CD4-positive, alpha-beta memory T cell (primary cell): ENCODE measurements around the gene GSTCD. TPM values are rescaled to one million over a fixed set of nuclear protein-coding genes. Genes with fewer than 3 reads are reported as not detected.
"Not testable (repeated sequence)": the region's sequence is repeated elsewhere in the genome, so short reads cannot be mapped to it uniquely, and the experiment has no call there.

Experiments
- CTCF ChIA-PET: fragments of 350-600 bp; sonication (Branson Sonifier 250); formaldehyde crosslinking; loops from one replicate; lab custom pipeline; 2021; ENCODE audit warnings: inconsistent platforms; ENCODE audit not compliant: partially characterized antibody; lab: Charles Lee
- POLR2A ChIA-PET: fragments of 350-600 bp; sonication (Branson Sonifier 250); formaldehyde crosslinking; loops from one replicate; lab custom pipeline; 2021; ENCODE audit not compliant: partially characterized antibody; lab: Charles Lee
- DNase-seq, 5 donors: peaks; one replicate each; pipeline versions ENCODE4 v3.0.0 to v3.0.0-alpha.2; 2020 to 2022; ENCODE audit warnings: mixed read lengths in 1 of 5
- H3K27ac ChIP-seq: one replicate; pipeline ENCODE4 v1.7.0; 2013; ENCODE audit warnings: low read depth, low read length
- H3K27me3 ChIP-seq: 2 replicates; pipeline ENCODE4 v1.7.0; 2013; ENCODE audit warnings: mild to moderate bottlenecking, low read length, moderate library complexity; ENCODE audit not compliant: insufficient read depth
- H3K36me3 ChIP-seq: 2 replicates; pipeline ENCODE4 v1.7.0; 2013; ENCODE audit warnings: mild to moderate bottlenecking, low read length, moderate library complexity; ENCODE audit not compliant: insufficient read depth
- H3K4me1 ChIP-seq: 2 replicates; pipeline ENCODE4 v1.7.0; 2013; ENCODE audit warnings: mild to moderate bottlenecking, low read length, moderate library complexity; ENCODE audit not compliant: insufficient read depth
- H3K4me3 ChIP-seq, 2 donors: one replicate each; pipeline ENCODE4 v1.7.0; 2013; ENCODE audit warnings: low read length in 2 of 2, mild to moderate bottlenecking in 1 of 2
- H3K9me3 ChIP-seq, 2 donors: one replicate each; pipeline ENCODE4 v1.7.0; 2013; ENCODE audit warnings: low read length in 2 of 2, control low read depth in 1 of 2; ENCODE audit not compliant: control insufficient read depth in 1 of 2
- H3K27ac Mint-ChIP-seq, 7 donors: one replicate each; pipeline ENCODE4 v1.8.0; 2020 to 2021; ENCODE audit warnings: mixed read lengths in 7 of 7, mild to moderate bottlenecking in 6 of 7, inconsistent platforms in 3 of 7, moderate library complexity in 3 of 7
- H3K27me3 Mint-ChIP-seq, 2 donors: one replicate each; pipeline ENCODE4 v1.8.0; 2020 to 2021; ENCODE audit warnings: mixed read lengths in 2 of 2
- H3K36me3 Mint-ChIP-seq, 2 donors: one replicate each; pipeline ENCODE4 v1.8.0; 2020 to 2021; ENCODE audit warnings: mixed read lengths in 2 of 2, inconsistent platforms in 1 of 2, mild to moderate bottlenecking in 1 of 2
- H3K4me1 Mint-ChIP-seq, 4 donors: one replicate each; pipeline ENCODE4 v1.8.0; 2020 to 2021; ENCODE audit warnings: mixed read lengths in 4 of 4, mild to moderate bottlenecking in 1 of 4
- H3K4me3 Mint-ChIP-seq, 8 donors: one replicate each; pipeline ENCODE4 v1.8.0; 2020 to 2021; ENCODE audit warnings: mixed read lengths in 8 of 8, mild to moderate bottlenecking in 7 of 8, moderate library complexity in 6 of 8, inconsistent platforms in 3 of 8
- H3K9me3 Mint-ChIP-seq, 8 donors: one replicate each; pipeline ENCODE4 v1.8.0; 2020 to 2021; ENCODE audit warnings: mixed read lengths in 8 of 8, mild to moderate bottlenecking in 5 of 8, inconsistent platforms in 3 of 8, moderate library complexity in 1 of 8
- intact Hi-C: fragments of 100-400 bp; cut with micrococcal nuclease; formaldehyde crosslinking; loops from one replicate; pipeline ENCODE4 v1.15.1; 2023
- polyA plus RNA-seq, 2 donors: library from polyadenylated mRNA; unstranded; fragments of 300-500 nt; fragmentation: Illumina TruSeq; gene quantifications; one replicate each; pipeline ENCODE4 v1.2.3, GENCODE V29; 2021
- total RNA-seq, 2 experiments: library from RNA; stranded (reverse); gene quantifications; one replicate each; pipeline ENCODE4 v1.2.3, GENCODE V29; 2021

GSTCD gene
- total and polyA plus RNA-seq, 4 experiments from 2014 or later, result 0.64 to 5.0 (median 3.8) TPM

GRCh38 chr4:105714932-105715331 is 6.3 kb downstream of the GSTCD start:
- intact Hi-C loops, result loop anchor here (1.0 kb wide), 2 partner anchors 194 to 574 kb away; no protein-coding TSS in a partner anchor
- no peak overlapping the region for H3K27ac Mint-ChIP-seq
- ChIA-PET CTCF (interaction anchor here (0.9 to 1.1 kb wide), 5 partner anchors 8 to 575 kb away, joined by 3 to 5 read pairs (median 3); no protein-coding TSS in a partner anchor), POLR2A (no interaction called here)
- no peak overlapping the region for H3K4me3 ChIP-seq
- peaks cover 4% of the 10 kb centered on the region for H3K4me1 ChIP-seq
- H3K27me3 ChIP-seq, result no peaks in the 10 kb centered on the region
- no peak overlapping the region for H3K4me3 Mint-ChIP-seq
- no peaks in the 10 kb centered on the region for H3K9me3 ChIP-seq
- no peaks in the 10 kb centered on the region for H3K27me3 Mint-ChIP-seq
- H3K36me3 Mint-ChIP-seq, result peaks cover 0 to under 1% of the 10 kb centered on the region in 2 donors
- H3K27ac ChIP-seq, result no peak overlapping the region
- no peaks in the 10 kb centered on the region for H3K9me3 Mint-ChIP-seq
- peaks cover 0 to 2% (median 1%) of the 10 kb centered on the region in 4 donors for H3K4me1 Mint-ChIP-seq
- H3K36me3 ChIP-seq, result no peaks in the 10 kb centered on the region
- no peak for DNase-seq

GRCh38 chr4:105715692-105716278 is 7.2 kb downstream of the GSTCD start:
- DNase-seq, result peak in 4 of 5 donors; percentile 17 to 19 (median 18)
- H3K4me3 ChIP-seq, result no peak overlapping the region
- H3K36me3 Mint-ChIP-seq, result peaks cover 0 to 6% of the 10 kb centered on the region in 2 donors
- H3K9me3 ChIP-seq, result no peaks in the 10 kb centered on the region
- H3K9me3 Mint-ChIP-seq, result no peaks in the 10 kb centered on the region
- no peaks in the 10 kb centered on the region for H3K36me3 ChIP-seq
- H3K27me3 ChIP-seq, result no peaks in the 10 kb centered on the region
- H3K27me3 Mint-ChIP-seq, result no peaks in the 10 kb centered on the region
- peaks cover 4% of the 10 kb centered on the region for H3K4me1 ChIP-seq
- H3K4me3 Mint-ChIP-seq, result peak overlapping the region in 1 of 8 donors; percentile 26
- CTCF ChIA-PET, result interaction anchor here (0.9 to 1.1 kb wide), 4 partner anchors 9 to 575 kb away, joined by 3 to 5 read pairs (median 3); no protein-coding TSS in a partner anchor
- H3K27ac Mint-ChIP-seq, result peak overlapping the region in 1 of 7 donors; percentile 80
- H3K27ac ChIP-seq, result no peak overlapping the region
- peaks cover 0 to 2% (median 1%) of the 10 kb centered on the region in 4 donors for H3K4me1 Mint-ChIP-seq
- POLR2A ChIA-PET, result no interaction called here
- intact Hi-C loops, result loop anchor here (1.0 kb wide), 2 partner anchors 194 to 574 kb away; no protein-coding TSS in a partner anchor

GRCh38 chr4:105719204-105719603 is 10.6 kb downstream of the GSTCD start:
- intact Hi-C loops, result no loop called here
- Histone ChIP-seq H3K27ac (no peak overlapping the region), H3K27me3 (no peaks in the 10 kb centered on the region), H3K9me3 (no peaks in the 10 kb centered on the region), H3K4me3 (no peak overlapping the region), H3K4me1 (peaks cover 4% of the 10 kb centered on the region), H3K36me3 (no peaks in the 10 kb centered on the region)
- H3K4me1 Mint-ChIP-seq, result peaks cover 0 to 2% (median 1%) of the 10 kb centered on the region in 4 donors
- H3K9me3 Mint-ChIP-seq, result no peaks in the 10 kb centered on the region
- no peaks in the 10 kb centered on the region for H3K27me3 Mint-ChIP-seq
- H3K36me3 Mint-ChIP-seq, result peaks cover 1 to 6% of the 10 kb centered on the region in 2 donors
- no peak overlapping the region for H3K4me3 Mint-ChIP-seq
- ChIA-PET POLR2A (interaction anchor here (1.4 kb wide), 1 partner anchor 11 kb away, joined by 3 read pairs; the partner anchor contains the start of genes GSTCD and INTS12), CTCF (interaction anchor here (0.9 to 1.5 kb wide), 2 partner anchors 9 to 11 kb away, joined by 3 to 4 read pairs; partner anchors contain the start of genes GSTCD and INTS12)
- peak overlapping the region in 1 of 7 donors; percentile 2 for H3K27ac Mint-ChIP-seq
- no peak for DNase-seq

GRCh38 chr4:105725623-105726022 is 17.0 kb downstream of the GSTCD start:
- ChIA-PET POLR2A (no interaction called here), CTCF (no interaction called here)
- Histone ChIP-seq H3K4me1 (no peaks in the 10 kb centered on the region), H3K27ac (no peak overlapping the region), H3K27me3 (no peaks in the 10 kb centered on the region), H3K9me3 (no peaks in the 10 kb centered on the region), H3K36me3 (no peaks in the 10 kb centered on the region), H3K4me3 (no peak overlapping the region)
- Mint-ChIP-seq H3K27me3 (no peaks in the 10 kb centered on the region), H3K9me3 (peaks cover 0 to 8% (median 3%) of the 10 kb centered on the region in 8 donors), H3K36me3 (peaks cover 12 to 14% of the 10 kb centered on the region in 2 donors), H3K4me3 (no peak overlapping the region), H3K27ac (no peak overlapping the region), H3K4me1 (no peaks in the 10 kb centered on the region)
- DNase-seq, result no peak
- intact Hi-C loops, result no loop called here

- H3K36me3 ChIP-seq, POLR2A ChIA-PET, H3K9me3 ChIP-seq, H3K27ac Mint-ChIP-seq, H3K4me3 Mint-ChIP-seq, H3K27ac ChIP-seq, DNase-seq, intact Hi-C loops, H3K4me1 Mint-ChIP-seq, H3K27me3 Mint-ChIP-seq, H3K27me3 ChIP-seq, CTCF ChIA-PET, H3K4me1 ChIP-seq, H3K4me3 ChIP-seq: not testable (repeated sequence)
- peaks cover 42 to 50% of the 10 kb centered on the region in 2 donors for H3K36me3 Mint-ChIP-seq
- H3K9me3 Mint-ChIP-seq, result peaks cover 0 to 19% (median 6%) of the 10 kb centered on the region in 8 donors
These were observed 21.3 kb downstream of the GSTCD start for GRCh38 chr4:105729895-105730294.

GRCh38 chr4:105735217-105735616 is 26.6 kb downstream of the GSTCD start:
- intact Hi-C loops, CTCF ChIA-PET, H3K27me3 ChIP-seq, H3K4me3 Mint-ChIP-seq, H3K4me1 ChIP-seq, POLR2A ChIA-PET, H3K4me1 Mint-ChIP-seq, H3K9me3 ChIP-seq, H3K27ac ChIP-seq, H3K27me3 Mint-ChIP-seq, H3K36me3 ChIP-seq, DNase-seq, H3K4me3 ChIP-seq, H3K27ac Mint-ChIP-seq: not testable (repeated sequence)
- H3K9me3 Mint-ChIP-seq, result peaks cover 2 to 45% (median 26%) of the 10 kb centered on the region in 8 donors
- peaks cover 75 to 85% of the 10 kb centered on the region in 2 donors for H3K36me3 Mint-ChIP-seq

- H3K4me3 Mint-ChIP-seq, result no peak overlapping the region
- Histone ChIP-seq H3K27me3 (no peaks in the 10 kb centered on the region), H3K9me3 (peaks cover 0 to 5% of the 10 kb centered on the region in 2 donors), H3K4me1 (no peaks in the 10 kb centered on the region), H3K4me3 (no peak overlapping the region), H3K27ac (no peak overlapping the region), H3K36me3 (no peaks in the 10 kb centered on the region)
- H3K36me3 Mint-ChIP-seq, result peaks cover 38 to 55% of the 10 kb centered on the region in 2 donors
- no peaks in the 10 kb centered on the region for H3K27me3 Mint-ChIP-seq
- ChIA-PET CTCF (no interaction called here), POLR2A (no interaction called here)
- H3K9me3 Mint-ChIP-seq, result peaks cover 2 to 24% (median 17%) of the 10 kb centered on the region in 8 donors
- no peaks in the 10 kb centered on the region for H3K4me1 Mint-ChIP-seq
- intact Hi-C loops, result no loop called here
- no peak for DNase-seq
- no peak overlapping the region for H3K27ac Mint-ChIP-seq
These were observed 33.0 kb downstream of the GSTCD start for GRCh38 chr4:105741548-105741947.
